Activated CD4-positive, alpha-beta T cell treated with anti-CD3 and anti-CD28 coated beads, Interleukin-2, amount 10 ng/mL, durations not matched to agents 24 days and 14 days (primary cell): ENCODE data around the gene DDA1. TPM values are rescaled to one million over a fixed set of nuclear protein-coding genes. Genes with fewer than 3 reads are reported as not detected.
A peak's percentile ranks its signal among the peaks of the same experiment; 100 is the strongest.

Experiments used
- DNase-seq: peaks from one replicate; pipeline ENCODE4 v3.0.0; 2022
- H3K27ac Mint-ChIP-seq: one replicate; pipeline ENCODE4 v1.8.0; 2022; ENCODE audit warnings: mild to moderate bottlenecking, mixed read lengths
- H3K27me3 Mint-ChIP-seq: one replicate; pipeline ENCODE4 v1.8.0; 2022; ENCODE audit warnings: mixed read lengths
- H3K36me3 Mint-ChIP-seq: one replicate; pipeline ENCODE4 v1.8.0; 2022; ENCODE audit warnings: low read depth, mild to moderate bottlenecking, mixed read lengths
- H3K4me1 Mint-ChIP-seq: one replicate; pipeline ENCODE4 v1.8.0; 2021; ENCODE audit warnings: mixed read lengths
- H3K4me3 Mint-ChIP-seq: one replicate; pipeline ENCODE4 v1.8.0; 2022; ENCODE audit warnings: mild to moderate bottlenecking, moderate library complexity, mixed read lengths
- H3K9me3 Mint-ChIP-seq: one replicate; pipeline ENCODE4 v1.8.0; 2021; ENCODE audit warnings: mixed read lengths
- intact Hi-C: fragments of 100-400 bp; cut with micrococcal nuclease; formaldehyde crosslinking; loops from one replicate; pipeline ENCODE4 v1.15.1; 2023
- total RNA-seq: library from RNA; stranded (reverse); gene quantifications from 2 replicates; pipeline ENCODE4 v1.2.3, GENCODE V29; 2022

Gene DDA1
- total RNA-seq, 1 donor from 2014 or later = 38.2 TPM

DNA sequence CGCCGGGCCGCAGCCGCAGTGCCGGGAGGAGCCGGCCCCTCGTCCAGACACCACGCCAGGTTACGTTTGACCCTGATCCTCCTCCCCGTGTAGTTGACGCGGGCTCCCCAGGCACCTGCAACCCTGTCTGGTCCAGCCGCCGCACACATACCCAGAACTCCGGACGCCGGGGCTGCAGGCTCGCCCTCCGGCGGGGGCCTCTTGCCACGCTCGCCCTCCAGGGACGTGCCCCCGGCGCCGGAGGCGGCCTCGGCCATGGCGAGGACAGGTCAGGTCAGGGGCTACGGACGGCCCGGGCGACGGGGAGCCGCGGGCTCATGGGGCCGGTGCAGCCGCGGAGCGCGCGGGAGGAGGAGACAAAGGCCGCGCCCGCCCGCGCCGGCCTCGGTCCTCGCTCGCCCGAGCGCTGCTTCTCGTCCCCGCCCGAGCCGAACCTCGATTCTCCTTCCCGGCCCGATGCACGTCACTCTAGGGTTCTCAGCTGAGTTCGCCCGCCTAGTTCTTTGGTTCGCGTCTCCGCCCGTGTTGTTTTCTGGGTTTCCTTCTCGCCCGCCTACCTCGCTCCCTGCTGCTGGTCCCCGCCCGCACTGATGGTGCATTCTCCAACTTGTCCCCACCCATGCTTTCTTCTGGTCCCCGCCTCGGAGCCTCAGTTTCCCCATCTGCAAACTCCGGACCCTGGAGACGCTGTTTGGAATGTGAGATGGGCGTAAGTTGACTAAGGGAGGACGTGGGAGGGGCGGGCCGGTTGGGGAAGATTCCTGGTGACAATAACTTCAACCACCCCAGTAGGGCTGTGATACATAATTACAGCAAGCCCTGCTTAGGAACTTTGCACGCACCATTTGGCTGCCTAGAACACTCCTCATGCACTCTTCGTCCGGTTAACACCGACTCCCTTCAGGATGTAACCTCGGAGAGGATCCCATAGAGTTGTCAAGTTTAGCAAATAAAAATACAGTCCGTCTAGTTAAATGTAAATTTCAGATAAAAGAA, 25.3 kb downstream of the DDA1 start, which contains the start of gene ANO8:
TSS of gene ANO8 (minus strand) at position 442 of the 996 bp plus-strand sequence. CDS start at position 257, 185 bp downstream.
- intact Hi-C loops = loop anchor here (1.0 kb wide), 2 partner anchors 25 to 42 kb away; partner anchors contain the start of gene DDA1
- H3K9me3 Mint-ChIP-seq = no peaks in the 10 kb centered on the region
- peaks cover 9% of the 10 kb centered on the region for H3K27me3 Mint-ChIP-seq
- H3K4me1 Mint-ChIP-seq = peaks cover 34% of the 10 kb centered on the region
- peak within 1 kb of the TSS; percentile 82 for H3K4me3 Mint-ChIP-seq
- H3K27ac Mint-ChIP-seq = peak within 1 kb of the TSS; percentile 73
- DNase-seq = peak; percentile 99
- H3K36me3 Mint-ChIP-seq = peaks cover 12% of the 10 kb centered on the region

DNA sequence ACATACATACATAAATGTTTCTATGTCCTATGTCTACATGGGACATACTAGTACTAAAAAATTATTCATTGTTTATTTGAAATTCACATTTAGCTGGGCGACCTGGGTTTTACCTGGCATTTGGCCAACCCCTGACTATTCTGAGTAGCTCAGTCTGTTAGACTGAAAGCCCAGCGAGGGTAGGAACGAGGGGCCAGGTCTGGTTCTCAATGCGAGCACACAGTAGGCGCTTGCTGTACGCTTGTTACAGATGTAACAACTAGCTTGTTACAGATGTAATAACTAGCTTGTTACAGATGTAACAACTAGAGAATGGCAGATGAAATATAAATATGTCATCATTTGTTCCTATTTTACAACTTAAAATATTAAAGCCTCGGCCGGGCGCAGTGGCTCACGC, 26.2 kb downstream of the DDA1 start:
- H3K36me3 Mint-ChIP-seq = peaks cover 12% of the 10 kb centered on the region
- peak; percentile 60 for DNase-seq
- H3K4me1 Mint-ChIP-seq = peaks cover 30% of the 10 kb centered on the region
- H3K27me3 Mint-ChIP-seq = peaks cover 3% of the 10 kb centered on the region
- H3K27ac Mint-ChIP-seq = no peak overlapping the region
- H3K9me3 Mint-ChIP-seq = no peaks in the 10 kb centered on the region
- H3K4me3 Mint-ChIP-seq = peak overlapping the region; percentile 21
- intact Hi-C loops = no loop called here

DNA sequence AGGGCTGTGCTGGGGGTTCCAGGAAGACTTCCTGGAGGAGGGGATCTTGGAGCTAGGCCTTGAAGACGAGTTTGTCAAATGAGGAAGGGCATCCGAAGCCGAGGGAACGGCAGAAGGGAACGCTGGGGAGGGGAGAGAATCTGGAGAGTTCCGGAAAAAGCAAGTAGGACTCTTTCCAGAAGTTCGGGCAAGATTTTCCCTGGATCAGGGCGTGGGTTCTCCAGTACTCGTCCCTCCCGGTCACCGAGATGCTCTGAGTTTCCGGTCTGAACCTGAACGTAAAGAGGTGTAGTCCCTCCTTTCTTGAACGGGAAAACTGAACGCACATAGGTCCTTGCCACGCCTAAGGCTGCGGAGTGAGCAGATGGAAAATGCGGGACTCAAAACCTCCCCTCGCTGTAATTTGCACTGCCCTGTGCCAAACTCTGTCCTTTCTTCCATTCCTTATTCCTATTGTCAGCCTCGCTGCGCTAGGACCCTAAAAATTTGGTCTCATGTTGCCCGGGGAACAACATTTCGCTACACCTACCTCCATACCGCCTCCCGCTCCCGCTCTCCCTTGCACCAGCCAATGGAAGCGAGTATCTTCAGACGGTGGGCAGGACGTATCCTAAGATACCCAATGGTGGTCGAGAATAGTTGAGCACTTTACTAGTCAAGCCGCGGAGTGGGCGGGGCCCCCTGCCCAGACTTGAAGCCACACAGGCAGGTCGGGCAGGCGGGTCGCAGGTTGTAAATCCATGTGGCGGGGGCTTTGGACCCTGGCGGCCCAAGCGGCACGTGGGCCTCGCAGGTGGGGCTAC, 27.7 kb downstream of the DDA1 start, which contains the start of gene GTPBP3:
TSS of gene GTPBP3 (plus strand) at position 682 of the 803 bp plus-strand sequence. CDS start at position 741, 59 bp downstream.
- Mint-ChIP-seq H3K4me1 (peaks cover 30% of the 10 kb centered on the region), H3K4me3 (peak within 1 kb of the TSS; percentile 99), H3K36me3 (peaks cover 10% of the 10 kb centered on the region), H3K27ac (peak within 1 kb of the TSS; percentile 94), H3K27me3 (no peaks in the 10 kb centered on the region), H3K9me3 (no peaks in the 10 kb centered on the region)
- intact Hi-C loops = loop anchor here (1.0 kb wide), 1 partner anchor 262 kb away; the partner anchor contains the start of genes HAUS8 and MYO9B
- peak; percentile 99 for DNase-seq

DNA sequence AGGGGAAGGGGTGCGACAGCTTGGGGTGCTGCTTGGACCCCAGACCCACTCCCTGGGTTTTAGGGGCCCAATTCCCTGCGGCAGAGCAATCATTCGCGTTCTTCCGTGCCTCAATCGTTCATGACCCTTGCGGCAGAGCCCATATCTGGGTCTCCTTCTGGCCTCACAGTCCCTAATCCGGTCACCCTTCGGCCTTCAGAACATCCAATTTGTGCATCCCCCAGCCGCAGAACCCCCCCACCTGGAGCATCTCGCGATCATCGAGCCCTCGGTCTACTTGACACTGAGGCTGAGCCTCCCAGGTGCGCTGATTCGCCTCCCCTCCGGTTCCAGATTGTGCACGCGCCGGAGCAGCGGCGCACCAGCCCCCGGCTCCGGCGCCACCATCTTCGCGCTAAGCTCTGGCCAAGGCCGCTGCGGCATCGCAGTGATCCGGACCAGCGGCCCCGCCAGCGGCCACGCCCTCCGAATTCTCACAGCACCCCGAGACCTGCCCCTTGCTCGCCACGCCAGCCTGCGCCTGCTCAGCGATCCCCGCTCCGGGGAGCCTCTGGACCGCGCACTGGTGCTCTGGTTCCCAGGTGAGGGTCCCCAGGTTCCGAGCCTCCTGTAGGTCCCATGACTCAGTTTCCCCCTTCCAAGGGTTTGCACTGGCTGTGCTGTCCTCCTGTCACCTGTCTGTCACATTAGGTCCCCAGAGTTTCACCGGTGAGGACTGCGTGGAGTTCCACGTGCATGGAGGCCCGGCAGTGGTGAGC, 28.5 kb downstream of the DDA1 start:
- Mint-ChIP-seq H3K27me3 (no peaks in the 10 kb centered on the region), H3K4me3 (peak overlapping the region; percentile 99), H3K27ac (peak overlapping the region; percentile 94), H3K4me1 (peaks cover 27% of the 10 kb centered on the region), H3K36me3 (peaks cover 9% of the 10 kb centered on the region), H3K9me3 (no peaks in the 10 kb centered on the region)
- intact Hi-C loops = loop anchor here (1.0 kb wide), 1 partner anchor 263 kb away; the partner anchor contains the start of genes HAUS8 and MYO9B
- DNase-seq = peak; percentile 84

DNA sequence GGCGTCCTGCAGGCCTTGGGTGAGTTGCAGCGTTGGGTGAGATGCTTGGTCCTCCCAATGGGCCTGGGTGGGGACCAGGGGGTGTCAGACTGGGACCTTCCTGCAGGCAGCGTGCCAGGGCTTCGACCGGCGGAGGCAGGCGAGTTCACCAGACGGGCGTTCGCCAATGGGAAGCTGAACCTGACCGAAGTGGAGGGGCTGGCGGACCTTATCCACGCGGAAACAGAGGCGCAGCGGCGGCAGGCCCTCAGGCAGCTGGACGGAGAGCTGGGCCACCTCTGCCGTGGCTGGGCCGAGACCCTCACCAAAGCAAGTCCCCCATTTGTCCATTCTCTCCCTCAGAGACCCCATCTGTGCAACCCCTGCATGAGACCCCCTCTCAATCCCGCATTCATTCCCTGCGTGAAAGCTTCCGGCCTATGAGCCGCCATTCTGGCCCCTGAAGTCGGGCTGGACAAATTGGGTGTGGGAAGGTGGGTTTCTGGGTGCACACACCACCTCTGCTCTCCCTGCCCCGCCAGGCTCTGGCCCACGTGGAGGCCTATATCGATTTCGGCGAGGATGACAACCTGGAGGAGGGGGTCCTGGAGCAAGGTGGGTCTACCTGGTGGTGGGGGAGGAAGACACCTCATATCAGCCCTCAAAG, 29.2 kb downstream of the DDA1 start:
- peaks cover 10% of the 10 kb centered on the region for H3K36me3 Mint-ChIP-seq
- H3K27me3 Mint-ChIP-seq = no peaks in the 10 kb centered on the region
- H3K9me3 Mint-ChIP-seq = no peaks in the 10 kb centered on the region
- no peak for DNase-seq
- H3K27ac Mint-ChIP-seq = no peak overlapping the region
- peak overlapping the region; percentile 99 for H3K4me3 Mint-ChIP-seq
- intact Hi-C loops = no loop called here
- H3K4me1 Mint-ChIP-seq = peaks cover 23% of the 10 kb centered on the region

DNA sequence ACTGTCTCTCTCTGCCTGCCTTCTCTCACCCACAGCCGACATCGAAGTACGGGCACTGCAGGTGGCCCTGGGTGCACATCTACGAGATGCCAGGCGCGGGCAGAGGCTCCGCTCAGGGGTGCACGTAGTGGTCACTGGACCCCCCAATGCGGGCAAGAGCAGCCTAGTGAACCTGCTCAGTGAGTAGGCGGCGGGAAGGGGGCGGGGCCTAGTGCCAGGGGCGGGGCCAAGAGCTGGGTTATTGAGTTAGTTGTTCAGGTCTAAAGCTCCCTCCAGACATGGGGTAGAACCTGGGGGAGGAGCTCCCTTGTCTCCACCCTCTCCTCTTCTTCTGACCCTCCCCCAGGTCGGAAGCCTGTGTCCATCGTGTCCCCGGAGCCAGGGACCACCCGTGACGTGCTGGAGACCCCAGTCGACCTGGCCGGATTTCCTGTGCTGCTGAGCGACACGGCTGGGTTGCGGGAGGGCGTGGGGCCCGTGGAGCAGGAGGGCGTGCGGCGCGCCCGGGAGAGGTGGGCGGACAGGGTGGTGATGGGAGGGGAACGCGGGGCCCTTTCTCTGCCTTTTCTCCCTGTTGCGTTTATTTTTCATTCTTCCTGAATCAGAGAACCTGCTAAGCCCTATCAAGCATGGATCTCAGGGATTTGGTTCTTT, 29.9 kb downstream of the DDA1 start:
- intact Hi-C loops = no loop called here
- Mint-ChIP-seq H3K4me1 (peaks cover 19% of the 10 kb centered on the region), H3K9me3 (no peaks in the 10 kb centered on the region), H3K4me3 (peak overlapping the region; percentile 68), H3K27ac (no peak overlapping the region), H3K36me3 (peaks cover 8% of the 10 kb centered on the region), H3K27me3 (no peaks in the 10 kb centered on the region)
- peak; percentile 77 for DNase-seq

DNA sequence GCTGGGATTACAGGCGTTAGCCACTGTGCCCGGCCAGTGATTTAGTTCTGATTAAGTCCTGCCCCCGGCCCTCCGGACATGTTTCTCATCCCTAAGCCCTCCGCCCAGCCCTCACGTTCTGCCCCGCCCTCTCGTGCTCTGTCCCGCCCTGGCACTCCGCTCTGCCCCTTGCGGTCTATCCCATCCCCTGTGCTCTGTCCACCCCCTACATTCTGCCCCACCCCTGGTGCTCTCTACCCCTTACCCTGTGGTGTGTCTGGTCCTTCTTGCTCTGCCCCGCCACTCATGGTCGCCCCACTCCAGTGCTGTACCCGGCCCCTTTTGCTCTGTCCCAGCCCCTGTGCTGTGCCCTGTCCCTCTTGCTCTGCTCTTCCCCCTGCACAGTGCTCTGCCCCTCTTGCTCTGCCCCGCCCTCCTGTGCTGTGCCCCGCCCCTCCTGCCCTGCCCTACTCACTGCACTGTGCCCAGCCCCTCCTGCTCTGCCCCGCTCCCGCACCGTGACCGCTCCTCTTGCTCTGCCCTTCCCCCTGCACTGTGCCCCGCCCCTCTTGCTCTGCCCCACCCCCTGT, 31.0 kb downstream of the DDA1 start:
- intact Hi-C loops = no loop called here
- Mint-ChIP-seq H3K36me3 (peaks cover 8% of the 10 kb centered on the region), H3K9me3 (no peaks in the 10 kb centered on the region)

DNA sequence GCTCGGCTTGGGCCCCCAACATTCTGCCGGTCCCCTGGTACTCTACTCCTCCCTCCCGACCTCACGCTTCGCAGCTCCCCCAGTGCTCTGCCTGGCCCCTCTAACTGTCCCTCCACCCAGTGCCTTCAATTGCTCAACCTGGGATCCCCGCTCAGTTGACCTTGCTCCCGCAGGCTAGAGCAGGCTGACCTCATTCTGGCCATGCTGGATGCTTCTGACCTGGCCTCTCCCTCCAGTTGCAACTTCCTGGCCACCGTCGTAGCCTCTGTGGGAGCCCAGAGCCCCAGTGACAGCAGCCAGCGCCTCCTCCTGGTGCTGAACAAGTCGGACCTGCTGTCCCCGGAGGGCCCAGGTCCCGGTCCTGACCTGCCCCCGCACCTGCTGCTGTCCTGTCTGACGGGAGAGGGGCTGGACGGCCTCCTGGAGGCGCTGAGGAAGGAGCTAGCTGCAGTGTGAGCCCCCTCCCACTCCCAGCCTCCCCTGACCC, 31.6 kb downstream of the DDA1 start:
- no peaks in the 10 kb centered on the region for H3K27me3 Mint-ChIP-seq
- intact Hi-C loops = no loop called here
- H3K27ac Mint-ChIP-seq = no peak overlapping the region
- H3K9me3 Mint-ChIP-seq = no peaks in the 10 kb centered on the region
- DNase-seq = no peak
- peaks cover 8% of the 10 kb centered on the region for H3K36me3 Mint-ChIP-seq
- H3K4me1 Mint-ChIP-seq = peaks cover 14% of the 10 kb centered on the region
- no peak overlapping the region for H3K4me3 Mint-ChIP-seq

More for the DNA sequence above, 31.0 kb downstream of the DDA1 start:
- no peak overlapping the region for H3K4me3 Mint-ChIP-seq
- no peak for DNase-seq
- H3K4me1 Mint-ChIP-seq = peaks cover 14% of the 10 kb centered on the region
- H3K27me3 Mint-ChIP-seq = no peaks in the 10 kb centered on the region
- H3K27ac Mint-ChIP-seq = no peak overlapping the region

DNA sequence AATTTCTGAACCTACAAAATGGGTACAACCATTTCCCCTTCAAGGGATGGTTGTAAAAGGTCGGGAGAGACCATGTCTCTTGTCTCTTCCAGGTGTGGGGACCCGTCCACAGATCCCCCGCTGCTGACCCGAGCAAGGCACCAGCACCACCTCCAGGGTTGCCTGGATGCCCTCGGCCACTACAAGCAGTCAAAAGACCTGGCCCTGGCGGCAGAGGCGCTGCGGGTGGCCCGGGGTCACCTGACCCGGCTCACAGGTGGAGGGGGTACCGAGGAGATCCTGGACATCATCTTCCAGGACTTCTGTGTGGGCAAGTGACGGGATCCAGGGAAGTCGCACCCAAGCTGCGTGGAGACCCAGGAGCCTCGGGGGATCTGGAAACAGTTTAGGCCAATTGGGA, 32.0 kb downstream of the DDA1 start:
- Mint-ChIP-seq H3K36me3 (peaks cover 8% of the 10 kb centered on the region), H3K27me3 (no peaks in the 10 kb centered on the region), H3K27ac (no peak overlapping the region), H3K9me3 (no peaks in the 10 kb centered on the region), H3K4me1 (peaks cover 16% of the 10 kb centered on the region), H3K4me3 (no peak overlapping the region)
- intact Hi-C loops = no loop called here
- DNase-seq = no peak

DNA sequence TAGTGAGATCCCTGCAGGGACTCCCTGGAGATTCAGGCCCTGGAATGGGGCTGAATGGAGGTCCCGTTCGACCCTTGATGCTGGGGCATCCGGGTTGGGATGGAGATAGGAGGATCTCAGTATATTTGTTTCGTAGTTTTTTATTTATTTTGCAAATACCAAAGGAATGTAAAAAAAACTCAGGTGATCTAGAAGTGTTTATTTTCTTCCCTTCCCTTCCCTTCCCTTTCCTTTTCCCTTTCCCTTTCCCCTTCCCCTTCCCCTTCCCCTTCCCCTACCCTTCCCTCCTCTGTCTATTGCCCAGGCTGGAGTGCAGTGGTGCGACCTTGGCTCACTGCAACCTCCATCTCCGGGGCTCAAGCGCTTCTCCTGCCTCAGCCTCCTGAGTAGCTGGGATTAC, 32.5 kb downstream of the DDA1 start:
- DNase-seq = no peak
- no peaks in the 10 kb centered on the region for H3K27me3 Mint-ChIP-seq
- no peak overlapping the region for H3K27ac Mint-ChIP-seq
- H3K36me3 Mint-ChIP-seq = peaks cover 8% of the 10 kb centered on the region
- H3K9me3 Mint-ChIP-seq = no peaks in the 10 kb centered on the region
- peaks cover 13% of the 10 kb centered on the region for H3K4me1 Mint-ChIP-seq
- intact Hi-C loops = no loop called here
- no peak overlapping the region for H3K4me3 Mint-ChIP-seq

DNA sequence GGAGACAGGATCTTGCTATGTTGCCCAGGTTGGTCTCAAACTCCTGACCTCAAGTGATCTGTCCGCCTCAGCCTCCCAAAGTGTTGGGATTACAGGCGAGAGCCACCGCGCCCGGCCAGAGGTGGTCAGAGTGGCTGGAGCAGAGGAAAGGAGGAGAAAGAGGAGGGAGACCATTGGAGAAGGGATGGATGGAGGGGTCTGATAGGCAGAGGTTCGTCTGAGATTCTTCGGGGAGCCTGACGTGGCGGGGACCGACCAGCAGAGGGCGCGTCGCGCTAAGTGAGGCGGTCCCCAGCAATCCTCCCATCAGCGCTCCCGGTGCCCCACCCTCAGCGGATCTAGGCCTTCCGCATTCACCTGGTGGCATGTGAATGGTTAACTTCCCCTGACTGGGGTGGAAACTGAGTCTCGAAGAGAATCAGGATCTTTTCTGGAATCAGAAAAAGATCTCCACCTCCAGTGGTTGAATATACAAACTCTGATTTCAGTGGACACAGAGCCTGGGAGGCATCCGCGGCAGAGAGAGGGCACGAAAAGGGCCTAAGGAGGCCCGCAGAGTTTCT, 36.8 kb downstream of the DDA1 start:
- Mint-ChIP-seq H3K4me3 (peak overlapping the region; percentile 23), H3K36me3 (peaks cover 2% of the 10 kb centered on the region), H3K9me3 (no peaks in the 10 kb centered on the region), H3K4me1 (peaks cover 7% of the 10 kb centered on the region), H3K27ac (no peak overlapping the region), H3K27me3 (peaks cover 4% of the 10 kb centered on the region)
- intact Hi-C loops = loop anchor here (1.0 kb wide), 2 partner anchors 40 to 120 kb away; no protein-coding TSS in a partner anchor
- DNase-seq = peak; percentile 95

DNA sequence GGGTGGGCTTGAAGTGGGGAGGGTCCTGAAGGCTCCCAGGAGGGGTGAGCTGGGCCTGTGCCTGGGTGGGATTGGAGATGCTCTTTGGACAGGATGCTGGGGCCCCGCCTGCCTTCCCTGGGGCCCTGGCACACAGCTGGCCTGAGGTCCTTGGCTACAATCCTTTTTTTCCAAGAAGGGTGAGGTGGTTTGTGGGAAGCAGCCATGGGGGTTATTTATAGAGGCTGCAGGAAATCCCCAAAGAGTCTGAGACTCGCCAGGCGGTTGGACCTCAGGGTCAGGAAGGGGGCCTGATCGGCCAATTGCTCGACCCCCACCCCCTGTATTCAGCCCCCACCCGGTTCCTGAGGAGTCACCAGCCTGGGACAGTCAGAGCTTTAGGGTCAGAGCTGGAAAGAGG, 38.0 kb downstream of the DDA1 start:
- Mint-ChIP-seq H3K9me3 (no peaks in the 10 kb centered on the region), H3K4me3 (no peak overlapping the region), H3K36me3 (peaks cover 2% of the 10 kb centered on the region), H3K27me3 (peaks cover 4% of the 10 kb centered on the region), H3K27ac (no peak overlapping the region), H3K4me1 (peaks cover 9% of the 10 kb centered on the region)
- no peak for DNase-seq
- intact Hi-C loops = no loop called here
